Cortex of kidney (tissue), 1 donor: ENCODE results near the gene LRRC41.
"Not testable (repeated sequence)": the region's sequence is repeated elsewhere in the genome, so short reads cannot be mapped to it uniquely, and the experiment has no call there.

Source experiments
- DNase-seq: peaks from one replicate; lab custom pipeline; 2025; lab: John Stamatoyannopoulos, UW

Gene LRRC41

GRCh38 chr1:46325285-46326076, 22.1 kb upstream of the LRRC41 start:
- DNase-seq: not testable (repeated sequence)

DNA sequence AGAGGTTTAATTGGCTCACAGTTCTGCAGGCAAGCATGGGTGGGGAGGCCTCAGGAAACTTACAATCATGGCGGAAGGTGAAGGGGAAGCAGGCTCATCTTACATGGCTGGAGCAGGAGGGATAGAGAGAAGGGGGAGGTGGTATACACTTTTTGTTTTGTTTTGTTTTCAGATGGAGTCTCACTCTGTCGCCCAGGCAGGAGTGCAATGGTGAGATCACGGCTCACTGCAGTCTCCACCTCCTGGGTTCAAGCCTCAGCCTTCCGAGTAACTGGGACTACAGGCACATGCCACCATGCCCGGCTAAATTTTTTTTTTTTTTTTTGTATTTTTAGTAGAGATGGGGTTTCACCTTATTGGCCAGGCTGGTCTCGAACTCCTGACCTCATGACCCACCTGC, 18.8 kb upstream of the LRRC41 start:
- DNase-seq: not testable (repeated sequence)

DNA sequence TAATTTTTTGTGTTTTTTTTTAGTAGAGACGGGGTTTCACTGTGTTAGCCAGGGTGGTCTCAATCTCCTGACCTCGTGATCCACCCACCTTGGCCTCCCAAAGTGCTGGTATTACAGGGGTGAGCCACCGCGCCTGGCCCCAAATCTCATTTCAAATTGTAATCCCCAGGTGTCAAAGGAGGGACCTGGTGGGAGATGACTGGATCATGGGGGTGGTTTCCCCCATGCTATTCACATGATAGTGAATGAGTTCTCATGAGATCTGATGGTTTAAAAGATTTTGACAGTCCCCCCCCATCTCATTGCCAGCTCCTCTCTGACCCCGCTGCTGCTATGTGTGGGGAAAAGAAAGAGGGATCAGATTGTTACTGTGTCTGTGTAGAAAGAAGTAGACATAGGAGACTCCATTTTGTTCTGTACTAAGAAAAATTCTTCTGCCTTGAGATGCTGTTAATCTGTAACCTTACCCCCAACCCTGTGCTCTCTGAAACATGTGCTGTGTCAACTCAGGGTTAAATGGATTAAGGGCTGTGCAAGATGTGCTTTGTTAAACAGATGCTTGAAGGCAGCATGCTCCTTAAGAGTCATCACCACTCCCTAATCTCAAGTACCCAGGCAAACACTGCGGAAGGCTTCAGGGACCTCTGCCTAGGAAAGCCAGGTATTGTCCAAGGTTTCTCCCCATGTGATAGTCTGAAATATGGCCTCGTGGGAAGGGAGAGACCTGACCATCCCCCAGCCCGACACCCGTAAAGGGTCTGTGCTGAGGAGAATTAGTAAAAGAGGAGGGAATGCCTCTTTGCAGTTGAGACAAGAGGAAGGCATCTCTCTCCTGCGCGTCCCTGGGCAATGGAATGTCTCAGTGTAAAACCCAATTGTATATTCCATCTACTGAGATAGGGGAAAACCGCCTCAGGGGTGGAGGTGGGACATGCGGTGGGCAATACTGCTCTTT, 16.8 kb upstream of the LRRC41 start:
- not testable (repeated sequence) for DNase-seq

DNA sequence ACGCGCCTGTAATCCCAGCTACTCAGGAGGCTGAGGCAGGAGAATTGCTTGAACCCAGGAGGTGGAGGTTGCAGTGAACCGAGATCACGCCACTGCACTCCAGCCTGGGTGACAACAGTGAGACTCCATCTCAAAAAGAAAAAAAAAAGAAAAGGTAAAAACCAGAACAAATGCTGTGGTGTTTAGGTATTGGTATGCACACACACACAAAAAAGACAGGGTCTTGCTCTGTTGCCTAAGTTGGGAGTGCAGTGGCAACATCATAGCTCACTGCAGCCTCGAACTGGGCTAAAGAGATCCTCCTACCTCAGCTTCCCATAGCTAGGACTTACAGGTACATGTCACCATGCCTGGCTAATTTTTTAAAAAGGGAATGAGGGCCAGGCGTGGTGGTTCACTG, 15.9 kb upstream of the LRRC41 start:
- not testable (repeated sequence) for DNase-seq

- DNase-seq: no peak
Observed at GRCh38 chr1:46317323-46317722, 13.9 kb upstream of the LRRC41 start.

GRCh38 chr1:46315669-46316403, 12.4 kb upstream of the LRRC41 start:
- DNase-seq: no peak

DNA sequence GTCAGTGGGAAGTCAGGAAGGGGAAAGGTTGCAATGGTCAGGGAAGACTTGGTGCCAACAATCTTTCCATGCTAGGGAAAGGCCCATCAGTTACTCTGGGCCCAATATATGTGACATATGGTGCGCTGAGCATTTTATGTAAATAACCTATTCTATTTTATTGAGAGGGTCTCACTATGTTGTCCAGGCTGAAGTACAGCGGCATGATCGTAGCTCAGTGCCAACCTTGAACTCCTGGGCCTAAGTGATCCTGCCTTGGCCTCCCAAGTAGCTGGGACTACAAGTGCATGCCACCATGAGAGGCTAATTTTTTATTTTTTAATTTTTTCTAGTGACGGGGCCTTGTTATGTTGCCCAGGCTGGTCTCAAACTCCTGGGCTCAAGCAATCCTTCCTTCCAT, 6.9 kb upstream of the LRRC41 start:
- no peak for DNase-seq

DNA sequence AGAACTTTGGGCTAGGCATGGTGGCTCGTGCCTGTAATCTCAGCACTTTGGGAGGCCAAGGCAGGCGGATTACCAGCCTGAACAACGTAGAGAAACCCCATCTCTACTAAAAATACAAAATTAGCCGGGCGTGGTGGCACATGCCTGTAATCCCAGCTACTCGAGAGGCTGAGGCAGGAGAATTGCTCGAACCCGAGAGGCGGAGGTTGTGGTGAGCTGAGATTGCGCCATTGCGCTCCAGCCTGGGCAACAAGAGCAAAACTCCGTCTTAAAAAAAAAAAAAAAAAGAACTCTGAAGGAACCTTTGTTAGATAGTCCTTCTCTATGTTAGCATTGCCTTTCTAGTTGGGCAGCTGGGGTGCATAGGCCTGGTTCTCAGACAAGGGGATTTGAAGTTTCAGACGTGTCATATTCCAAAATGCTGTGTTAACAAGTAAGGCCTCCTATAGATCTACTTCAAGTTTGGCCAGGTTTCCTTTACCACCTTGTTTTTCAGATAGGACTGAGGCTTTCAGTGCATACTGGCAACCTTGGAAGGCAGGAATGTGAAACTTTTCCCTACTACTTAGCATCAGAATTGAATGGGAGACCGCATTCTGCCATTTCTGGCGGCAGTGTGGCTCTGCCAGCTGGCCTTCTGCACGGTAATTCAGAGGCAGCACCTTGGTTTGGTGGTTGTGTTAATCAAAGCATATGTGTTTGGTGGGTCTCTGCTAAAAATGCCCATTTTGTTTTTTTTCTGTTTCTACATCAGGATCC, 6.2 kb upstream of the LRRC41 start:
- DNase-seq: no peak

DNA sequence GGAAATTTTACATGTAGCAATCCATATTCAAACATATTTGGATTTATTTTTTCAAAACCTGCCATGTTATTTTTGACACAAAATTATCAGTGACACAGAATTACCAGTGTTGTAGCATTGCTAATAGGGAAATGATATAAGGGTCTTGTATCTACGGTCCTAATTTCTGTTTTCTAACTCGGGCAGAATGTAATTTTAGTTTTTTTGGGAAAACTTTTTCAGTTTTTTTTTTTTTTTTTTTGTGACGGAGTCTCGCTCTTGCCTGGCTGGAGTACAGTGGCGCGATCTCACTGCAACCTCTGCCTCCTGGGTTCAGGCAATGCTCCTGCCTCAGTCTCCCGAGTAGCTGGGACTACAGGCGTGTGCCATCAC, 2.7 kb upstream of the LRRC41 start:
- DNase-seq: no peak

DNA sequence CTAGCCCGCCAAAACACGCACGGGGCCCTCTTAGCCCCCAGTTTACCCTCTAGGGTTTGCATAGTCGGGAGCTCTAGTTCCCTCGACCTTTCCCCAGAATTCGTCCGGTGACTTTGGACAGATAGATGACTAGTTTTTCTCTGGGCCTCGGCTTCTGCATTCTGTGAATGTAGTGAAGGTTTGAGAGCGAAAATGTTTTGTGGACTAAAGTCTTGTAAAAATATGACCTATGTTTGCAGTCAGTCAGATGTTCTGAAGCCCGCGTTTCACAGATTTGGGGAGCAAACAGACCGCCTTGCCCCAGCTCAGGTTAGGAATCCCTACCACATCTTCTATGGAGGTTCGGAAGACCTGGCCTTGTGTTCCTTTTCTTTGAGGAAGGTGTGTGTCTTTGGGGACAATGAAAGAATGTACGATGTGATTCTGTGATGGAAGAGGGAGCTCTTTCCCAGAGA, 483 bp upstream of the LRRC41 start:
- DNase-seq: no peak

DNA sequence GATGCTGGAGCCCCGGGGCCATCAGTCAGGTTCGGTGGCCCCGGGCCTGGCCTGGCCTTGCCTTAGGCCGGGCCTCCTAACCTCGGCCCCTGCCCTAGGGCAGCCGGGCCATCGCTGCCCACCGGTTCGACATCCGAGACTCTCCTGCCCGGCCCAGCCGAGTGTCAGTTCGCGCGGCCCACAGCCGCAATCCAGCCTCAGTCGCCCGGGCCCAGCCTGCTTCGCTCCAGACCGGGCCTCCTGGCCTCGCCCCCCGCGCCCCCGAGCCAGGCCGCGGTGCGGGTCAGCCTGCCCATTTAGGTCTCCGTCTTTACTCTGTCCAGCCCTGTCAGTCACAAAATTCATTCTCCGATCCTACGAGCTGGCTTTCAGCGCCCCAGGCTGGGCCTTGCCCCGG, 777 bp downstream of the LRRC41 start:
- DNase-seq: no peak

DNA sequence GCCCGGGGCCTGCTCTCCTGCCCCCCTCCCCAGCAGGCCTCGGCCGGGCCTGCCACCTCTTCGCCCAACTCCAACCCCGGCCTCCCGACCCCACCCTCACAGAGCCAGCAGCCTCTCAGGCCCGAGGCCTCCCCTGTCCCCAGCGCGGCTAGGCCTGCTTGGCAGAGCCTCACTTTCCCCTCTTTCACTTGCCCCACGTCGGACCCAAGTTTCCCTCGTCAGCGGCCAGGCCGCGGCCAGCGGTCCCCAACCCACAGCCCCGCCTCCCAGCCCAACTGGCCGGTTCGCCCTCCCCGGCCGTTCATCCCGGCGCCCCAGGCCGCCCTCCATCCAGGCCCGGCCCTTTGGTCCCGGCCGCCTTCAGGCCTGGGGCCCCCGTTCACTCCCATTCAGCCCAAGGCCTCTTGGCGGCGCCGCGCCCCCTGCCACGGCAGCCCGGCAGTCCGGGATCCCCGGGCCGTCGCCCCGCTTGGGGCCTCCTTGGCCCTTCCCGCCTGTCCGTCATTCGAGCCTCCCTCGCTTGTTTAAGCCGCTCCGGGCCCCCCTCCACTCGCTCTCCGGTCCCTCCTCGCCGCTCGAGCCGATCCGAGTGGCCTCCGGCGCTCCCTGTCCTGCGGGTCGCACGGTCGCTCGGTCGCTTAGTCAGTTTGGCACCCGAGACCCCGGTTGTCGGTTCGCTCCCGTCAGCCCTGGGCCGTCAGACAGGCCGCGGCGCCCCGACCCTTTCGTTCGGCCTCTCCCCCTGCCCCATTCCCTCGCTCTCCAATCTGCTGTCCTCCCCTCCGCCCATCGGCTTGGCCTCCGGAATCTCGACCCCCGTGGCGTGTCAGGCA, 1.4 kb downstream of the LRRC41 start:
- DNase-seq: no peak

DNA sequence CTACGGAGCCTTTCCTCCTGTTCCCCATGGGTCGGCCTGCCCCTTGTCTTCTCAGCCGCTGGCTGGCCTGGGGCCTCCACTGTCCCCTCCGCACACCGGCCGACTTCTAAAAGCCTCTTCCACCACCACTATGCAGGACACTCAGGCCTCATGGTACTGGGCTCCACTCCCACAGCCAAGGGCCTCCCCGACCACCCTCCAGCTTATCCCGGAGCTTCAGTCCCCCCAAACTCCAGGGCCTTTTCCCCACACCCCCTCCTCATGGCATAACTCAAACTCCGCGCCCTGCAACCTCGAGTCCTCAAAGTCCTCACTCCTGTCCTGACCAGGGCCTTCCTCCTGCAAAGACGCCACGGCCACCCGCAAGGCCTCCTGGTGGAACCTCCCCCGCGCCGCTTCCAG, 2.0 kb downstream of the LRRC41 start:
- DNase-seq: no peak

DNA sequence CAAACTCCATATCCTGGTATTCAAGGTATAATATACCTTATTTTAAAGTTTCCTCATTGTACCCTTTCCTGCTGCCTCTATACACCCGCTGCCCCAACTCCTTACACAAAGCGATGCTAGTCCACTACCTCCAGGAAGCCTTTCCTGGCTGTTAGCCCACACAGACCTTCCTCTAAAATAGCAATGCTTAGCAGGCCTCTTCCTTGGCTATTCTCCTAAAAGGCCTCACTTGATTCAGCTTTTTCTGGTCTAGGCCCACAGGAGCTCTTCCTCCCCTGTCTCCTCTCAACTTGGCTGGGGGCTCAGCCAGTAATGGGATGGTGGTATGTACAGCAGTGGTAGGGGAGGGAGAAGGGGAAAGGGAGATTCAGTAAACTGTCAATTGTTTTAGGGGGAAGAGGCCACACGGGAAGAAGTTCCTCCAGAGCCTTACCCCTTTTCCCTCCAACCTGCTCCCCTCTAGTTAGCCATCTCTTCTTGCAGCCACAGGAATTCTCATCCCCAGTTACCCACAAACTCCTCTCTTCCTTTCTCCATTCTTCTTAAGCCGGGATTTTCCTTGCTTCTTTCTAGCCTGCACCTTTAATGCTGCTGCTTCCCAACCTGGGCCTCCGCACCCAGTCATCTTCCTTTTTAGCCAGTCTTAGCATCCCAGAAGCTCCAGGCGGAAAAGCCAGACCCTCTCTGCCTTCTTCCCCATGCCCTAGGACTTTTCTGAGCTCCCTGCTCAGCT, 2.6 kb downstream of the LRRC41 start:
- no peak for DNase-seq

GRCh38 chr1:46298387-46298786, 5.0 kb downstream of the LRRC41 start:
- DNase-seq: no peak

DNA sequence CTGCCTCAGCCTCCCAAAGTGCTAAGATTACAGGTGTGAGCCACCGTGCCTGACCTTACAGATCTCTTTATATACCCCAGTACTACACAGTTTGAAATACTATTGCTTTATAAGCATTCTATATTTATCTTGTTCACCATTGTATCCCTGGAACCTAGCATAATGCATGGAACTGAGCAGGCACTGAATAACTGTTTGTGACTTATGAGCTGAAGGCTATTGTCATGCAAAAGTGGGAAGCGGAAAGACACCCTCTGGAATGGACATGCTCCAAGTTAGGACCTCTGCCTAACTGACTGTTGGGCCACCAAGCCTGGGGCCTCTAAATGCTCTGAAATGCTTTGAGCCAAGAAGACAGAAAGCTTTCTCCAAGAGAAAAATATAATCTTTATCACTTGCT, 8.1 kb downstream of the LRRC41 start:
- DNase-seq: no peak

- DNase-seq: no peak
Observed at GRCh38 chr1:46289976-46290375, 13.4 kb downstream of the LRRC41 start.

DNA sequence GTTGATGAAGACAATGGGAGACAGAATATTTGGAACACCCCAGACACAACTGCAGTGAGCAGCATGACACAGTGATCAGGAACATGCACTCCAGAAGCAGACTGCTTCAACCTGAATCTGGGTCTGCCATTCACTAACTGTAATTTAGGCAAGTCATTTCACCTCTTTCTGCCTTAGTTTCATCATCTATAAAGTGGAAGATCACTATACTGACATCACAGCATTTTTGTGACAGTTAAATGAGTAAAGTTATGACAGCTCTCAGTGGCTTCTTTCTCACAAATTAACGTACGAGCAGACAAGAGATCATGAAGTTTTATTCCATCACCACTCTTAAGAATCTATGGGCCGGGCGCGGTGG, 14.3 kb downstream of the LRRC41 start:
- DNase-seq: no peak

DNA sequence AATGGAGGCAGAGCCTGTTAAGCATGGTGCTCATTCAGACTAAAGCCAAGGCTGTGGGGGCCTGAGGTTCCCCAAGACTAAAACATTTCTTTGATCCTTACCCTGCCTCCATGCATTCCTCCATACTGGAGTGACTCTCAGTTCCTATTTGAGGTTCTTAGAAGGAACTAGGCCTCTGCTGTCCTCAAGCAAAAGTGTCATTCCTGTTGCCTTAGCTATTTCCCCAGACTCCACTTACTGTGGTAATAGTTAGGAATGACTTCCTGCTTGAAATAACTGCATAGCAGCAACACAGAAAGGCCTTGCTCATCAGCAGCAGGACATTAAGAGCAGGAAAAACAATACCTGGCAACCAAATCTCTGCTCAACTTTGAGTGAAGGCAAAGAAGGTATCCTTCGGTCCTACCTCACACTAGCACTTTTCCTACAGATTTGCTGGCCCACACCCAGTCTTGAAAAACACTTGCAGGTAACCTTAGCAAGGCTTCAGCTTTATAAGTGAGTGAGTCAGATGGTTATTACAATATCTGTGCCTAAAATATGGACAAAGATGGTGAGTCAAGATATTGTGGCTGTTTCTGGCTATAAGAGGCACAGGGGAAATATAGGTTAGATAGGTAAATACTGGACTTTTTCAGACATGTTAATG, 14.8 kb downstream of the LRRC41 start:
- DNase-seq: no peak
